Endothelial cell of umbilical vein (primary cell): ENCODE results near the gene UQCC2.

Source experiments
- CTCF ChIP-seq, 2 donors: IDR thresholded peaks; 1 replicate in 1 of 2; 2 replicates in 1 of 2; pipeline ENCODE4 v1.5.1; 2011; ENCODE audit warnings: low read length in 2 of 2, mild to moderate bottlenecking in 2 of 2, moderate library complexity in 2 of 2, control low read depth in 1 of 2, inconsistent platforms in 1 of 2, low read depth in 1 of 2; ENCODE audit not compliant: insufficient read depth in 1 of 2; ENCODE audit errors: extremely low read depth in 1 of 2
- EZH2 ChIP-seq: IDR thresholded peaks from 2 replicates; pipeline ENCODE4 v1.6.1; 2012; ENCODE audit warnings: borderline replicate concordance, low read depth, mild to moderate bottlenecking, moderate library complexity, low read length, inconsistent platforms; ENCODE audit not compliant: severe bottlenecking
- FOS ChIP-seq: IDR thresholded peaks from 2 replicates; pipeline ENCODE4 v1.6.1; 2011; ENCODE audit warnings: mild to moderate bottlenecking, low read length, moderate library complexity, borderline replicate concordance; ENCODE audit not compliant: insufficient read depth
- MYC ChIP-seq: IDR thresholded peaks from one replicate; pipeline ENCODE4 v1.6.1; 2011; ENCODE audit warnings: mild to moderate bottlenecking, low read depth, low read length
- POLR2A ChIP-seq: IDR thresholded peaks from 2 replicates; pipeline ENCODE4 v1.6.1; 2012; ENCODE audit warnings: low read depth, mild to moderate bottlenecking, control low read depth, low read length
- POLR2AphosphoS5 ChIP-seq: IDR thresholded peaks from 2 replicates; pipeline ENCODE4 v1.6.1; 2012; ENCODE audit warnings: low read depth, mild to moderate bottlenecking, control low read depth, low read length, moderate library complexity; ENCODE audit not compliant: insufficient read depth

GRCh38 chr6:33759887-33760629 lies 48.6 kb upstream of the UQCC2 start:
- TF ChIP-seq CTCF (IDR thresholded peaks at IDR 0.05; ENCODE audit: extremely low read depth in 1 of 2, insufficient read depth in 1 of 2, low read depth in 1 of 2, low read length in 2 of 2) (no peak), POLR2A (no peak), FOS (no peak), EZH2 (no peak), POLR2AphosphoS5 (no peak), MYC (no peak)
